ENCODE results near the gene WSB1.

DNA sequence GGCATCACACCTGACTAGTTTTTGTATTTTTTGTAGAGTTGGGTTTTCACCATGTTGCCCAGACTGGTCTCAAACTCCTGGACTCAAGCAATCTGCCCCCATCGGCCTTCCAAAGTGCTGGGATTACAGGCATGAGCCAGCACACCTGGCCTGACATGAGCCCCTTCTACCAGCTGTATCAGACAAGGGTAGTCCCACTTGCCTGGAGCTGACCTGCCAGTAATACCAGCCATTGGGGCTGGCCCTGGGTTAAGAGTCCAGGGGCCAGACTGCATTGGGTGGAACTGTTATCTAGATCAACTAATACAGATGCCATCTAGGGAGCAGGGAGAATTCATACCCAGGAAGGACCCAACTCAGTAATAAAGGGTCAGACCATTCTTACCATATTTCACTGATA, 28.1 kb downstream of the WSB1 start:
- TF ChIP-seq, protein P1, sequence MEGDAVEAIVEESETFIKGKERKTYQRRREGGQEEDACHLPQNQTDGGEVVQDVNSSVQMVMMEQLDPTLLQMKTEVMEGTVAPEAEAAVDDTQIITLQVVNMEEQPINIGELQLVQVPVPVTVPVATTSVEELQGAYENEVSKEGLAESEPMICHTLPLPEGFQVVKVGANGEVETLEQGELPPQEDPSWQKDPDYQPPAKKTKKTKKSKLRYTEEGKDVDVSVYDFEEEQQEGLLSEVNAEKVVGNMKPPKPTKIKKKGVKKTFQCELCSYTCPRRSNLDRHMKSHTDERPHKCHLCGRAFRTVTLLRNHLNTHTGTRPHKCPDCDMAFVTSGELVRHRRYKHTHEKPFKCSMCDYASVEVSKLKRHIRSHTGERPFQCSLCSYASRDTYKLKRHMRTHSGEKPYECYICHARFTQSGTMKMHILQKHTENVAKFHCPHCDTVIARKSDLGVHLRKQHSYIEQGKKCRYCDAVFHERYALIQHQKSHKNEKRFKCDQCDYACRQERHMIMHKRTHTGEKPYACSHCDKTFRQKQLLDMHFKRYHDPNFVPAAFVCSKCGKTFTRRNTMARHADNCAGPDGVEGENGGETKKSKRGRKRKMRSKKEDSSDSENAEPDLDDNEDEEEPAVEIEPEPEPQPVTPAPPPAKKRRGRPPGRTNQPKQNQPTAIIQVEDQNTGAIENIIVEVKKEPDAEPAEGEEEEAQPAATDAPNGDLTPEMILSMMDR (IDR thresholded peaks at IDR 0.05; ENCODE audit: low read depth, low read length, poor library complexity, severe bottlenecking), result no peak
- TF ChIP-seq EZH2phosphoT487 (IDR thresholded peaks at IDR 0.05; ENCODE audit: borderline replicate concordance, low read length), result no peak

Measured in DOHH2 (cell line).